Renal cortical epithelial cell (primary cell): Measurements from ENCODE around the gene TMEM231. TPM values are rescaled to one million over a fixed set of nuclear protein-coding genes. Genes with fewer than 3 reads are reported as not detected.
"Not testable (repeated sequence)": the region's sequence is repeated elsewhere in the genome, so short reads cannot be mapped to it uniquely, and the experiment has no call there.

Source experiments
- DNase-seq: peaks from one replicate; pipeline ENCODE4 v3.0.0-alpha.2; 2011; ENCODE audit warnings: low read depth
- total RNA-seq: library from RNA; depleted of rRNA; stranded (reverse); fragments of >200 nt; gene quantifications from 2 replicates; pipeline ENCODE4 v1.2.3, GENCODE V29; 2014

TMEM231 gene
- total RNA-seq, 1 donor from 2014 or later: 18.3 TPM

DNA sequence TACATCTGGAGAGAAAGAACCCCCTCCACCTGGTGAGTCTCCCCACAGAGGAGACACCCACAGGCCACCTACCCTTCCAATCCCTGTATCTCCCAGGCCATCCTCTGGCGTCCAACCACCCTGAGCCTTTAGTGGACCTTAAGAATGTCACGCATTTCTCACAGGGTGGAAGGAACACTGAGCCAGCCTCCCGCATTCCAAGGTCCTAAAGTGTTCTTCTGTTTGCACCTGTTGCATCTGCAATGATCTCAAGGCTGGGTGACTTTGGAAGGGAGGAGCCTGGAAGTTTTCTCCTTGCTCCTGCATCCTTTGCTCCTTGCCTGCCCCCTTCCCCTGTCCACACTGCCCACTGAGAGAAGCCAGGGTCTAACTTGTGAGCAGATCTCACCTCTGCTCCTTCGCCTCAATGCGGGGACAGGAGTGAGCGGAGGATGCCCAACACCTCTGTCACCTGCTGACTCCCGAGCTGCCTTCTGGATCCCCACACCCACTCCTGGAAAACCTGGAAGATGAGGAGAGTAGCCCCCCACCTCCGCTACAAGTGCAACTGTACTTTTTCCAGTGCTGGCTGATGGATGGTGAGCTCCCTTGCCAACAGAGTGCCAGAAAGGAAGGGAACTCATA, 23.8 kb downstream of the TMEM231 start:
- no peak for DNase-seq

DNA sequence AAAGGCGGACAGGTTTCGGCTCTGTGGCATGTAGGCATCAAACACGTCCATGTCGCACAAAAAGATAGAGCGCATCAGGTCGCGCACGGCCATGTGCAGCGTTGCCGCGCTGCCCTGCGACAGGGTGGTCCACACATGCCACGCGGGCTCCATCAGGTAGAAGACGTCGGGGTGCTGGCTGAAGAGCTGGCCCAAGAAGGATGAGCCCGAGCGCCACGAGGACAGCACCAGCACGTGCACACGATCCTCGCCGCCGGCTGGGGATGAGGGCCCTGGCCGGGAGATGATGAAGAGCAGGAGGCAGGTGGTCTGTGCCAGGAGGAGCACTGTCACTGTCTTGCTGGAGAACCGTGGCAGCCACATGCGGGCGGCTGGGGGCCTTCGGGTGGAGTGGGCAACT, 26.1 kb downstream of the TMEM231 start:
- DNase-seq: no peak

DNA sequence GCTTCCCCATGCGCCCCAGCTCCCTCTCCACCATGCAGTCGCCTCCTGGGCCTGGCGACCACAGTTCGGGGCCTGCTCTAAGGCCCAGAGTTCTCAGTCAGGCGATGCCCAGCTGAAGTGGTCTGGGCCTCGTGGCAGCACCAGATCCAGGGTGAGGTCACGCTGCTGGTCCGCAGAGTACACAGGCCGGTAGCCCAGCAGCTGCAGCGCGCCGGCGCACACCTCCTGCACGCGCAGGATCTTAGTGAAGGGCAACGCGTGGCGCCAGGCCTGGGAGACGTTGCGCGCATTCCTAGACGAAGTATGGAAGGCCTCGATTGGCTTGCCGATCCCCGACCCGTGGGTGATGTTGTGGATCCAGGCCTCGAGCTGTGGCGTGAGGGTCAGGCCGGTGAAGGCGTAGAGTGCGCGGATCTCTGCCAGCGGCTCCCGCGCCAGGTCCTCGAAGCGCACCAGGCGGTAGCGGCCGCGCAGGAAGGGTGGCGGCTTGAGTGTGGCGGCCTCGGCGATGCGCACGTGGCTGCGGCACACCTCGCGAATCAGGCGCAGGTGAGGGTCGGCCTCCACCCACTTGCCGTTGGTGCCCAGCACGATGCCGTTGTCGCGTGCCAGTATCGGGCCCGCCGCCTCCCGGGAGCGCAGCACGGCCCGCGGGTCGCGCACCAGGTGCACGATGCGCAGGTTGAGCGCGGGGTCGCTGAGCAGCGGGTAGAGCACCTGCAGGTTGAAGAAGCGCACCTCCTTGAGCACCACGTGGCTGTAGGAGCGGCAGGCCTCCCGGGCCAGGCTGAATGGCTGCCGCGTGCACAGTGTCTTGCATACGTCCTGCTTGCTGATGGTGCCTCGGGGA, 26.8 kb downstream of the TMEM231 start:
- DNase-seq: no peak

DNA sequence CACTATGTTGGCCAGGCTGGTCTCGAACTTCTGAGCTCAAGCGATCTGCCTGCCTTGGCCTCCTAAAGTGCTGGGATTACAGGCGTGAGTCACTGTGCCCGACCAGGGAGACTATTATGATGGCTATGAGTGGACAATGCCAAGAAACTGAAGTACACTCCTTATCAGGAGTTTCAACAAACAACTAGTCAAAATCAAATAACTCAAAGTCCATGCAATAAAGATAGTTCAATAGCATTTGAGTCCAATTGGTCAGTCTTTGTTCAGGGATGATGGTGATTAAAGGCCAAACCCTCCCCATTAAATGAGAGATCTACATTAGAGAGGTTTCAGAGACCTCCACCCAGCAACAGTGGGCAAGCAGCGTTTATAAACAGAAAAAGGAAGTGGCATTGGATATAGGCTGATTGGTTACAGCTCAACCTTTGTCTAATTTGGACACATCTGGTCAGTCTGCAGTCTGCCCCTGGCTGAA, 28.2 kb downstream of the TMEM231 start:
- DNase-seq: no peak

DNA sequence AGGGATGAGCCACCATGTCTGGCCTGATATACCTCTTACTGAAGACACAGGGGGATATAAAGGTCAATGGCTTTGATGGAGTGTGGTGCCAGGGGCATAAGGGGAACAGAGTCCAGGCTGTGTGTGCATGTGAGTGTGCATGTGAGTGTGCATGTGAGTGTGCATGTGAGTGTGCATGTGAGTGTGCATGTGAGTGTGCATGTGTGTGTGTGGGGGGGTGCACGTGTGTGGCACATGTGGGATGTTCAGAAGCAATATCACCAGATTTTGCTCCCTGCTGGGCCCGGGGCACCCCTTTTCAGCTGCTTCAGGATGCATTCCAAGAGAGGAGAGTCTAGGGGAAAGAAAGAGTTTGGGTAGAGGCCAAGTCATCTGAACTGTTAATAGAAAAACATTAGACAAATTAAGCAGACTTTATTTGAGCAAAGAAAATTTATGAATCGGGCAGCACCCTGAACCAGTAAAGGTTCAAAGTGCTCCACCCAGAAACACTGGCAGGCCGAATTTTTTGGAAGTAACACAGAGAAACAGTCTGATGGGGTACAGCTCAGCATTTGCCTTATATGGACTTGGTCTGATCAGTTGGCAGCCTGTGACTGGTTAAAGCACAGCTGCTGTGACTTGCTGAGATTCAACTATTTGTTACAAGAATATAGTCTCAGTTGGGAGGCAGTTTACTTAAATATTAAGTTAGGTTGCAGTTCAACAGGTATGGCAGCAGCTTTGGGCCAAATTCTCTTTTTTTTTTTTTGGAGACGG, 29.8 kb downstream of the TMEM231 start:
- no peak for DNase-seq

DNA sequence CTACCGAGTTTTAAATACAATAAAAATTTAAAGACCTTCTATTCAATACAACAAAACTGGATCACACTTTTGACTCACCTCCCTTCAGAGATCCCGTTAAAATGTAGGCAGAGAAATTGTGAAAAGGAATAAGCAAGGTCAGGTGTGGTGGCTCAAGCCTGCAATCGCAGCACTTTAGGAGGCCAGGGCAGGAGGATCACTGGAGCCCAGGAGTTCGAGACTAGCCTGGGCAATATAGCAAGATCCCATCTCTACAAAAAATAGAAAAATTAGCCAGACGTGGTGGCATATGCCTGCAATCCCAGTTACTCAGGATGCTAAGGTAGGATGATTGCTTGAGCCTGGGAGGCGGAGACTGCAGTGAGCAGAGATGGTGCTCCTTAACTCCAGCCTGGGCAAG, 36.9 kb downstream of the TMEM231 start:
- DNase-seq: no peak

DNA sequence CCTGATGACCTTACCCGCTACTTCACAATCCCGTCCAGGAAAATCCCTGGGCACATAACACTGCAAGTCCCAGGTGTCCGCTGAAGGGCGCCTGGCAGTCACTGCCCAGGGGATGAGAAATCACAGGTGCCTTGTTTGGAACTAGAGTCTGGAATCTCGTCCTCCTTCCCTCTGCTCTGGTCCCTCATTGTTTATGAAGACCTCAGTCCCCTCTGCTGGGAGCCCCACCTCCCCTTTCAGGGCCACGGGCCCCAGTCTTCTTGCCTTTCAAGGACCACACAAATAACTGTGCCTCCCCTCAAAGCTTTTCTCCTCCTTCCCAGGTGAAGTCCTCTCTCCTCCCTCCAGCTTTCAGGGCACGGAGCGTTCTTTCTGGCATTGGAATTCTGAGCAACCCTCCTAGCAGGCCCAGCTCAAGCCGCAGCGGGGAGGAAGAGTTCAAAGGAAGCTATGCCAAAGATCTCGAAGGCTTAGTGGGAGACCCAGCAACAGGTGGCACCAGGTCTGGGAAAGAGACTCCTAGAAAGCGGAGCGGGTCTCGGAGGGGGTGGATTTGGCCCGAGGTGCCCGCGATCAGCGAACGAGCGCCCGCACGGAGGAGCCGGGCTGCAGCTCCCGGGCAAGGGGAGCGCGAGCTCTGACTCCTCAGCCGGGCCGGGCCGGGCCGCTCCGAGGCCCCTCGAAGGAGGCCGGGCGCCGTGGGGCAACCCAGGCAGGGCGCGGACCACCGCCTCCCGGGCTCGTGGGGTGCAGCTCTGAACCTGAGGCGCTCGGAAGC, 39.7 kb downstream of the TMEM231 start:
- DNase-seq: not testable (repeated sequence)

DNA sequence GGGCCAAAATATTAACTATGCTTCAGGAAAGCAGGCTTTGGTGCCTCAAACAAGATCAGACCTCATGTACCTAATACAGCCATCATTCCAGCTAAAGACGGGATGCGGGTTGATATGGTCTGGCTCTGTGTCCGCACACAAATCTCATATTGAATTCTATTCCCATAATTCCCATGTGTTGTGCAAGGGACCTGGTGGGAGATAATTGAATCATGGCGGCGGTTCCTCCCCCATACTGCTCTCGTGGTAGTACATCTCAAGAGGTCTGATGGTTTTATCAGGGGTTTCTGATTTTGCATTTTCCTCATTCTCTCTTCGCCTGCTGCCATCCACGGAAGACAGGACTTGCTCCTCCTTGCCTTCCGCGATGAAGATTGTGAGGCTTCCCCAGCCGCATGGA, 41.8 kb downstream of the TMEM231 start:
- no peak for DNase-seq

DNA sequence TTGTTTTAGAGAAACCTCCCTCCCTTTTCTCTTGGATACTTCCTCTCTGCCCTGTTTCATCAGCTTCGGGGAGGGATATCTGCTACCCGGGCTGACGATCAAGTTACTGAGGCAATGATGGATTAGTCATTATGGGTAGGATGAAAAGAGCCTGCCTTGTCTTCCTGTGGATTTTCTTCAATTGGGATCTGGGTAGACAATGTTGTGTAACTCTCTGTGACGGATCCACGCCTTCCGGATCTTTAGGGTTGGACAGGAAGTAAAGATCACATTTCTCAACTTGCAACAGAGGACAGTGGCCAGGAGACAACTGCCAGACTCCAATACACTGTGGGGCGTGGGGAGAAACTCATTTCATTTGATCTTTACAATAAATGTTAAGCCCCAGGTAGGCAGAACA, 49.5 kb downstream of the TMEM231 start:
- DNase-seq: peak; percentile 92

DNA sequence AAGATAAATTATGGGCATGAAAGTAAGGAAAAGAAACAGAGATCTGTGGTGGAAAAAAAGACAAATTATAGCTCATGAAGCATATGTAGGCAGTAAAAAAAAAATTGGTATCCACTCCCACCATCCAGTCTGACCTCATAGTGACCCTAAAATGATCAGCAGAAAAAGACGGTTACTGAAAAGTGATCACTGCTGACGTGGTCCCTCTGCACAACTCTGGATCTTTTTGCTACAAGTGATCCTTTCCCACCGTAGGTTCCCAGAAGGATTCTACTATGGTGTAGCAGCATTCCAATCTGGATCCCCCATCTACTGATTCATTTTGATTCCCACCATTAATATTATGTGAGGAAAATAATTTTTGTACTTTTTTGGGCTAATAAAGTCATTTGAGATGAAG, 49.9 kb downstream of the TMEM231 start:
- DNase-seq: no peak

DNA sequence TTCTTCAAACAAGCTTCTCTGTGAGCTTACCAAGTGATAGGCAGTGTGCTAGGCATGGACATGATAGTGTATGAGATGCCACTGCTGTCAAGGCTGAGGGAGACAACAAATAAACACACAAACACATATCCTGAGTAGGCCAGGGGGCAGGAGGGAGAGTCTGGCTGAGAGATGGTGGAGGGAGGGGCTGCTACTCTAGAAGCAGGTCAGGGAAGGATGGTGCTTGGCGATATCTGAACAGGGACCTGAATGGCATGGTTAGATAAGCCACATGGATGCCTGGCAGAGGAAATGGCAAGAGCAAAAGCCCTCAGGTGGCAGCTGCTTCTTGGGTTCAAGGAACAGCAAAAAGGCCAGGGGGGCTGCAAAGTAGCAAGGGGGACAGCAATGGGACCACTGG, 52.3 kb downstream of the TMEM231 start:
- no peak for DNase-seq

DNA sequence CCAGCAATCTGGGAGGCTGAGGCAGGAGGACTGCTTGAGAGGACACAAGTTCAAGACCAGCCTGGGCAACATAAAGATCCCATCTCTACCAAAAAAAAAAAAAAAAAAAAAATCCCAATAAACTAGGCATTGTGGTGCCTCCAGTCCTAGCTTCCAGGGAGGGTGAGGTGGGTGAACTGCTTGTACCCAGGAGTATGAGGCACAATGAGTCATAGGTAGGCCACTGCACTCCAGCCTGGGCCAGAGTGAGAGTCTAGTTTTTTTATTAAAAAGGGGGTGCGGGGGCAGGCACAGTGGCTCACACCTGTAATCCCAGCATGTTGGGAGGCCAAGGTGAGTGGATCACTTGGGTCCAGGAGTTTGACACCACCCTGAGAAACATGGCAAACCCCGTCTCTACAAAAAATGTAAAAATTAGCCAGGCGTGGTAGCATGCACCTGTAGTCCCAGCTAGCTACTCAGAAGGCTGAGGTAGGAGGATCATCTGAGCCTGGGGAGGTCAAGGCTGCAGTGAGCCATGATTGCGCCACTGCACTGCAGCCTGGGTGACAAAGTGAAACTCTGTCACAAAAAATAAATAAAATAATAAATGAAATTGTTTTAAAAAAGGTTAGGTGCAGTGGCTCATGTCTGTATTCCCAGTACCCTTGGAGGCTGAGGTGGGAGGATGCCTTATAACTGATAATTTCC, 53.0 kb downstream of the TMEM231 start:
- DNase-seq: peak; percentile 60

DNA sequence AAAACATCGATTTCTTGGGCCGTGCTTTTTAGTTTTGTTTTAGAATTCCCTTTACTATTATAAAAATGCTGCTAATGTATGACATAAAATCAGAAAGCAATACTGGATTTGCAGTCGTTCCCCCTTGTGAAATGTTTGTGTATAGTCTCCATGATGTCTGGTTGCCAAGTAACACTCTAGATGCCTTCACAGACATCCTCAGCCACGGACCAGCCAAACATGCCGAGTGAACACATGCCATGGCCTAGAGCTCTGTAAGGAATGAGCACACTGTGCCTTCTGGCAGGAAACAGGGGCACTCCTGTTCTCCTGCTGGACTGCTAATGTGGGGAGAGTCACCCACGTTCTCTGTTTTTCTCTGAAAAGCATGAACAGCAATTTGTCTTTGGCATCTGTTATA, 54.2 kb downstream of the TMEM231 start:
- DNase-seq: peak; percentile 50

DNA sequence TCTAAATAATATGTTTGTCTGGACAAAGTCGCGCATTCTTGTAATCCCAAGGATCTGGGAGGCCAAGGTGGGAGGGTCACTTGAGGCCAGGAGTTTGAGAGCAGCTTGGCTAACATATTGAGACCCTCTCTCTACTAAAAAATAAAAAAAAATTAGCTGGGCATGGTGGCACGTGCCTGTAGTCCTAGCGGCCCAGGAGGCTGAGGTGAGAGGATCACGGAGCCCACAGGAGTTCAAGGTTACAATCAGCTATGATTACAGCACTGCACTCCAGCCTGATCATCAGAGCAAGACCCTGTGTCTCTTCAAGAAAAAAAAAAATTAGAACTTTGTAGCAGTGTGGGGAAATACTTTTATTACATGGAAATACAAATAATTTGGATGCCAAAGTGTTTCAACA, 54.7 kb downstream of the TMEM231 start:
- no peak for DNase-seq

DNA sequence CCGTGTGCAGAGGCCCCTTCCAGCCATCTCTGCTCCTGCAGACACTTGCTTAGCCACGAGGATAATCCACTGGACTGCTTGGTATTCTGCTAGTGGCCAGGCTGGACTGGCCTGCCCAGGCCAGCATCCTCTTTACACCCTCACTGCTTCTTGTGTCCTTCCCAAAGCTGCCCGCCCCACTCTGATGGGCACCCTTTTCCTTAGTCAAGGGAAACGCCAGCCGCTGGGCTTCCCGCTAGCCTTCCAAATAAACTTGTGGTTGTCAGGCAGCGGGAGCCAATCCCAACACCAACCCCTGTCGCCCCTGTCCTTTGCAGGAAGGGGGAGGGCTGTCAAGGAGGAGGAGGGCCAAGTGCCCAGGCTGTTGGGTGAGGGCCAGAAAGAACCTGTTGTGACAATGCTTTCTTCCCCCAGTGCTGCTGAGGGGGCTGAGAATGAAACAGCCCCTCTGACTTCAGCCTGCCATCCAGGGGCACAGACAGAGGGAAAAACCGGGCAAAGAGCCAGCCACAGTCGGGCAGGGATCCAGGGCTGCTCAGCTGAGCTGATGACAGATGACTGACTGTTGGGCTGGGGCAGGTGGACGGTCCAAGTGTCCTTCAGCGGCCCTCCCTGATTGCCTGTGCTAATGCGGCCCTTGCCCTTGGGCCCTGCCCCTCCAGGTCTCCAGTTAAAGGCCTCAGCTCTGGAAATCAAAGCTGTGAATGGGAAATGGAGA, 57.3 kb downstream of the TMEM231 start:
- DNase-seq: peak; percentile 48

DNA sequence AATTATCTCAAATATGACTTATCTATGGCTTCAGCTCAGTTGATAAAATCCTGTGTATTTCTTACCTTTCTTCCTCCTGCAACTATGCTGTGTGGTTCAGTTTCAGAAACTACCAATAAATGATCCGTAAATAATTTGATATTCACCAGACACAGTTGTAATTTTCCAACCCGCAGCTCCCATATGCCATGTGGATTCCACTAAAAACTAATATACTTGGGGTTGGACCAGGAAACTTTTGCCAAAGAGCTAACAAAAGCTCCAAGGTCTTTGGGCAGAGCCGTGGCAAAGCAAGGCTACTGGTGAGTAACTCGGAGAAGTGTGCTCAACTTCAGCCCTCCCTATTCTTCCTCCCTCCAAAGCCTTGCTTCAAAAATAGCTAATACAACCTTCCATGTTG, 58.5 kb downstream of the TMEM231 start:
- DNase-seq: no peak

DNA sequence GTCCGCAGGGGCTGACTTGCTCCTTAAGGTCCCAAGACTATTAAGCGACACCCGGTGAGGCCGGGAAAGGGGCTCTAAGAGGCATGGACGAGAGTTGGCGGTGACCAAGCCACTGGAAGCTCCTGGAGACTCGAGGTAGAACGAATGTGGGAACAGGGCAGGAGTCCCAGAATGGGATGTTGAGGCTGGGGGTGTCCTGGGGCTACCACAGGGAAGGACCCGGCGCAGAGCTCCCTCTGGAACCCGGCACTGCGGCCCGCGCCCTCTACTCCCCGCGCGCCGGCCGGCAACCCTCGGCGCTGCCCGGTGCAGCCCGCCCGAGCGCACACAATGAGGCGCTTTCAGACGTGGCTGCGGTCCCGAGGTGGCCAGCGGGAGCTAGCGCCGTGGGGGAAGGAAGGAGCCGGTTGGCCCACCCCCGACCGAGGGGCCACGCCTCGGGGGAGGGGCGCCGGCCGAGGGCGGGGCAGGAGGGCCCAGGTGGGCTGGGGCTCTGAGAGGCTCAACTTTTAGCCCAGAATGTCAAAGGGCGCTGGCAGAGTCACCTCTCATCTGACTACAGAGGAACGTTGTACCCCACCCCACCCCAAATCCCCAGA, 60.9 kb downstream of the TMEM231 start, which contains the start of gene CHST6:
Gene CHST6 (minus strand): TSS at position 366 of the 599 bp plus-strand sequence. CDS start 15,613 bp downstream, outside the sequence.
- DNase-seq: no peak

DNA sequence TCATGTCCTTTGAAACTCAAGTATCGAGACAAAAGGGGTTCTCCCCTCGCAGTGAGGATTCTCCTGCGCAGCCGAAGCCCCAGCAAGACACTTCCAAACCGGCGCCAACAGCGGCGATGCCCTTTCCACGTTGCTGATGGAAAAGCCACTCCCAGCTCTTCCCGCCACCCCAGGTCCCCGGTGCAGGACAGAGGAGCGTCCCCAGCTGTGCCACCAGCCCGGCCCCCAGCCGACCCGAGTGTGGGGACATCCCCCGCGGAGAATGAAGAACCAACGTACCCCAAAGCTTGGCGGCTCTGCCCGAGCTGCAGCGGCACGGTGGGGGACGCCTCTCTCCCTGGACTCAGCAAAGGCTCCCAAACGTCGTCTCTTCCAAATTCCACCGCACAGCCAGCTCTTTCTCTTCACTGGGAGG, 61.4 kb downstream of the TMEM231 start:
- no peak for DNase-seq

DNA sequence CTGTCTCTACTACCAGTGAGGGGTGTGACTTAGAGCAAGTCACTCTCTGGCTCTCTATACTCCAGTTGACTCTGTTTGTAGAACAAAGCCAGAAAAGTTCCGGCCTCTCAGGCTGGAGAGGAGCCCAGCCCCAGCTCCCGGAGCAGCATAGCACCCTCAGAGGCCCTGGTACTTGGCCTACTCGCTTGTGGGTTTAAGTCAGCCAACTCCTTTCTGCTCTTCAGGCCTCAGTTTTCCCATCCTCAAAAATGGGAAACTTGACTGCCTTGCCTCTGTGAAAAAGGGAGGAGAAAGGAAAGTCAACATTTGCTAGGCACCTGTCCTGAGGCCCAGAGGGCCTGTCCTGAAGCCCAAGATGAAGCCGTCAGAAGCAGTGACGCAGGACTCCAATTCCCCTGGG, 61.9 kb downstream of the TMEM231 start:
- no peak for DNase-seq

DNA sequence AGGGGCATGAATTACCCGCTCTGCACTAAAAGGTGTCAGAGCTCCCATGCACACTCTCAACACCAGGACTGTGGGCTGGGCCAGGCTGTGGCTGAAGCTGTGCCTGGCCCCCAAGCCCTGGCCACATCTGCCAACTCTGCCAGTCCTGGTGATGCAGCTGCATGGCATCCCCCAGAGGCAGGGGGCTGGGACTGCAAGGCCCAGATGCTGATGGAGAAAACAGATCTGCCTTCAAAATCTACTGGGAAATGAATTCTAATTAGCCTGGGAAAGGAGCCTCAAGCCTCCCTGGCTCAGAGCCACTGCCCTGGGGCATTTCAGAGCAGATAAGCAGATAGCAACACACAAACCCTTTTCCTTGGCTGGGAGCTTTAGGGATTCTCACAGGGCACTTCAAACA, 64.2 kb downstream of the TMEM231 start:
- no peak for DNase-seq
